ENCODE measurements around the gene CMTM5. TPM values are rescaled to one million over a fixed set of nuclear protein-coding genes. Genes with fewer than 3 reads are reported as not detected.

CMTM5 gene, protein sequence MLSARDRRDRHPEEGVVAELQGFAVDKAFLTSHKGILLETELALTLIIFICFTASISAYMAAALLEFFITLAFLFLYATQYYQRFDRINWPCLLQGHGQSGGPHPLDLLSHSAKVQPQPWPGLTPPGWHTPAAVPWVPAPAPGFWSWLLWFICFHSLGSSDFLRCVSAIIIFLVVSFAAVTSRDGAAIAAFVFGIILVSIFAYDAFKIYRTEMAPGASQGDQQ
- not detected in 3 replicates for total RNA-seq
- long read RNA-seq, result 0 reads

DNA sequence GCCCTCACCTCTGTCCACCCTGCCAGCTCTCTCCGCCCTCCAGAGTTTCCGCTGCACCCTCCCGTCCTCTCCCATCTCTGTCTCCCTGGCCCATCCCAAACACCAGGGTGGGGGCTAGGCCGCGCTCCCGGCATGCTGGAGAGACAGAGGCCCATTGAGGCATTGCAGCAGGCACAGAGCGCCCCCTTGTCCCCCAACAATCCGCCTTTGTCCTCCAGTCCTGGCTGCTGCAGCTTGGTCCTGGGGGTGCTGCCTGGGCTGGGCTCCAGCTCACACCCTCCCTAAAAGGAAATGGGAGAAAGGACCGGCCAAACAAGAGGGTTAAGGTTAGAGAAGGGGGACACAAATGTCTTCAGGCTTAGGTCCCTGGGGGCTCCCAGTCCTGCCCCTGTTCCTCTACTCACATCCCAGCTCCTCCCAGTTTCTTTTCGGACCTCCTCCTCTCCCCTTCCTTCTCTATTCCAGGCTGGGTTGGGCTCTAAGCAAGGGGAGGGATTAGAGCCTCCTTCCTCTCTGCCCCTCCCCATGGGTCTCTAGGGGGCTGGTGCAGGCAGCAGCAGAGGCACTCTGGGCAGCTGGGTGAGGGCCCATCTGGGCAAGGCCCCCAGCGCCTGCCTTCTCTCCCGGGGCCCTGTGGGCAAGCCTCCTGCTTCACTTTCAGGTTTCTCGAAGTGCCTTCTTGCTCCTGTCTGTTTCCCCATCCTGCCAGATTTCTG lies at the start of gene CMTM5:
CMTM5 (plus strand) TSS at position 565 of the 716 bp plus-strand sequence. CDS start 206 bp downstream, outside the sequence.
- Mint-ChIP-seq H3K9me3 (ENCODE audit: low read depth) (no peaks in the 10 kb centered on the region), H3K36me3 (ENCODE audit: low read depth) (no peaks in the 10 kb centered on the region), H3K27ac (ENCODE audit: unreplicated experiment) (no peak within 1 kb of the TSS), H3K4me1 (ENCODE audit: low read depth) (no peaks in the 10 kb centered on the region), H3K27me3 (ENCODE audit: low read depth) (peaks cover 23% of the 10 kb centered on the region), H3K4me3 (ENCODE audit: unreplicated experiment) (no peak within 1 kb of the TSS)
- no peak for DNase-seq (ENCODE audit: low spot score)
- TF ChIP-seq, protein P1, sequence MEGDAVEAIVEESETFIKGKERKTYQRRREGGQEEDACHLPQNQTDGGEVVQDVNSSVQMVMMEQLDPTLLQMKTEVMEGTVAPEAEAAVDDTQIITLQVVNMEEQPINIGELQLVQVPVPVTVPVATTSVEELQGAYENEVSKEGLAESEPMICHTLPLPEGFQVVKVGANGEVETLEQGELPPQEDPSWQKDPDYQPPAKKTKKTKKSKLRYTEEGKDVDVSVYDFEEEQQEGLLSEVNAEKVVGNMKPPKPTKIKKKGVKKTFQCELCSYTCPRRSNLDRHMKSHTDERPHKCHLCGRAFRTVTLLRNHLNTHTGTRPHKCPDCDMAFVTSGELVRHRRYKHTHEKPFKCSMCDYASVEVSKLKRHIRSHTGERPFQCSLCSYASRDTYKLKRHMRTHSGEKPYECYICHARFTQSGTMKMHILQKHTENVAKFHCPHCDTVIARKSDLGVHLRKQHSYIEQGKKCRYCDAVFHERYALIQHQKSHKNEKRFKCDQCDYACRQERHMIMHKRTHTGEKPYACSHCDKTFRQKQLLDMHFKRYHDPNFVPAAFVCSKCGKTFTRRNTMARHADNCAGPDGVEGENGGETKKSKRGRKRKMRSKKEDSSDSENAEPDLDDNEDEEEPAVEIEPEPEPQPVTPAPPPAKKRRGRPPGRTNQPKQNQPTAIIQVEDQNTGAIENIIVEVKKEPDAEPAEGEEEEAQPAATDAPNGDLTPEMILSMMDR (IDR thresholded peaks at IDR 0.05), result no peak

DNA sequence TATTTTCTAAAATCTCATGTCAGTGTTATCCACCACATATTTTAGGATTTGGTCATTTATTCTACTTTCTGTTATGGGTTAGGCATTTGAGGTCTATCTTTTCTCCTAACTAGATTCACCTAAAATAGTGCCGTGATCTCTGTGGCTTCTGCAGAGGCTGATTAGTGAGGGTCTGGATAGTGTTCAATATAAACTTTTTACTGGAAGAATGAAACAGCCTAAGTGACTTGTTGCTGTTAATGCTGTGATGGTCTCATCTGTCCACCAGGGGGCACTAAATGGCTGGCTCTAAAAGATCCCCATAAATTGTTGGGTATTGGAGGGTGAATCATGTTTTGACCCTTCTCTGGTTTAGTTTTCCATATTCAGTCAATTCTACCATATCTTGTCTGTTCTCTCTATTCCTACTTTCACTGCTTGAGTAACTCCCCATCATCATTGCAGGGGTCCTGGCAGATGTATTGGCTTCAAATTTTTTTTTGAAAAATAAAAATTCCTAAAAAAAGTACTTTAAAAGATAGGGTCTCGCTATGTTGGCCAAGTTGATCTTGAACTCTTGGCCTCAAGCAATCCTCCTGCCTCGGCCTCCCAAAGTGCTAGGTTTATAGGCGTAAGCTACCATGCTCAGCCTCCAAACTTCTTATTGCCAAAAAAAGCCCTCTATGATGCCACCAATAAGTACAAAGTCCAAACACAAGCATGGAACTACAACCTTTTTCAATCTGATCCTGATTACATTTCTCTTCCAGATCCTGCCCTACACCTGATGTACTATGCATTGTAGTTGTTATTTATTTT lies 48.7 kb upstream of the CMTM5 start:
- no peak overlapping the region for H3K27ac Mint-ChIP-seq (ENCODE audit: unreplicated experiment)
- H3K36me3 Mint-ChIP-seq (ENCODE audit: low read depth), result peaks cover 8% of the 10 kb centered on the region
- TF ChIP-seq, protein P1 (IDR thresholded peaks at IDR 0.05), result peak; percentile 93
- H3K27me3 Mint-ChIP-seq (ENCODE audit: low read depth), result no peaks in the 10 kb centered on the region
- DNase-seq (ENCODE audit: low spot score), result no peak
- no peak overlapping the region for H3K4me3 Mint-ChIP-seq (ENCODE audit: unreplicated experiment)
- peaks cover 8% of the 10 kb centered on the region for H3K4me1 Mint-ChIP-seq (ENCODE audit: low read depth)
- no peaks in the 10 kb centered on the region for H3K9me3 Mint-ChIP-seq (ENCODE audit: low read depth)

DNA sequence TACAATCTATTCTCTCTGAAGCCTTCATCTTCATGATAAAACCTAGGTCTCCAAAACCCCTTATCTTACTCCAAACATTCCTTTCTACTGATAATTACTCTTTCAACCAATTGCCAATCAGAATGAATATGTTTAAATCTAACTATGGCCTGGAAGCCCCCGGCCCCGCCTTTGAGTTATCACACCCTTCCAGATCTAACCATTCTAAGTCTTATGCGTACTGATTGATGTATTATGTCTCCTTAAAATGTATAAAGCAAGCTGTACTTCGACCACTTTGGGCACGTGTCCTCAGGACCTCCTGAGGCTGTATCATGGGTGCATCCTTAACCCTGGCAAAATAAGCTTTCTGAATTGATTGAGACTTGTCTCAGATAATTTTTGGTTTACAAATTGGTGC lies 41.2 kb upstream of the CMTM5 start:
- H3K4me1 Mint-ChIP-seq (ENCODE audit: low read depth), result no peaks in the 10 kb centered on the region
- DNase-seq (ENCODE audit: low spot score), result no peak

DNA sequence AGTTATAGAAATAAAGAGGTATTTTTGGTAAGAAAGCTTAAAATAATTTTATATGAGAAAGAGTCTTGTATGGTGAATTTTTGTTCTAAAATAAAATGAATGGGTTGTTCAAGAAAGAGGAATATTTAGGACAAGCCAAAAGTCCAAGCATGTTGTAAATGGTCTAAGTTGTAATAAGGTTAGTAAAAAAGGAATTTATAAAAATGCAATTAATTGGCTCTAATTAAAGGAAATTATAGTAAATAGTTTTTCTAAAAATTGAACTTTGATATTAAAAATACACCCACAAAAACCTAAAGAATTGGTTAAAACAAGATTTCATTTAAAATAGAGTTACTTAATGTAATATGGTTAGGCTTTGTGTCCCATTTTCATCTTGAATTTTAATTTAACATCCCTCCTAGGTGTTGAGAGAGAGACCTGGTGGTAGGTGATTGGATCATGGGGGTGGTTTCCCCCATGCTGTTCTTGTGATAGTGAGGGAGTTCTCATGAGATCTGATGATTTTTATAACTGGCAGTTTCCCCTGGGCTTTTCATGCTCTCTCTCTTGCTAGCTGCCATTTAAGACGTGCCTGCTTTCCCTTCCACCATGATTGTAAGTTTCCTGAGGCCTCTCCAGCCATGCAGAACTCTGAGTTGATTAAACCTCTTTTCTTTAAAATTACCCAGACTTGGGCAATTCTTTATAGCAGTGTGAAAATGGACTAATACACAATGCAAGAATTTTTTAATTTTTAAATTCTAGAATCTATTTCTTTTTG lies 37.2 kb upstream of the CMTM5 start:
- no peak for DNase-seq (ENCODE audit: low spot score)
- peaks cover 10% of the 10 kb centered on the region for H3K9me3 Mint-ChIP-seq (ENCODE audit: low read depth)
- H3K27ac Mint-ChIP-seq (ENCODE audit: unreplicated experiment), result no peak overlapping the region
- no peaks in the 10 kb centered on the region for H3K4me1 Mint-ChIP-seq (ENCODE audit: low read depth)
- peaks cover 2% of the 10 kb centered on the region for H3K36me3 Mint-ChIP-seq (ENCODE audit: low read depth)
- H3K27me3 Mint-ChIP-seq (ENCODE audit: low read depth), result peaks cover 7% of the 10 kb centered on the region
- TF ChIP-seq, protein P1 (IDR thresholded peaks at IDR 0.05), result no peak
- no peak overlapping the region for H3K4me3 Mint-ChIP-seq (ENCODE audit: unreplicated experiment)

More for the DNA sequence above, 41.2 kb upstream of the CMTM5 start:
- Mint-ChIP-seq H3K4me3 (ENCODE audit: unreplicated experiment) (no peak overlapping the region), H3K9me3 (ENCODE audit: low read depth) (peaks cover 10% of the 10 kb centered on the region), H3K27ac (ENCODE audit: unreplicated experiment) (no peak overlapping the region), H3K36me3 (ENCODE audit: low read depth) (peaks cover 2% of the 10 kb centered on the region), H3K27me3 (ENCODE audit: low read depth) (peaks cover 7% of the 10 kb centered on the region)
- TF ChIP-seq, protein P1 (IDR thresholded peaks at IDR 0.05), result no peak
